GM18520 (cell line): ENCODE data around the gene TBC1D22A.

Experiments
- ATAC-seq: cut with Tn5 transposase; IDR thresholded peaks from one replicate; pipeline ENCODE4 v1.9.1; 2021; ENCODE audit not compliant: unreplicated experiment

TBC1D22A gene

DNA sequence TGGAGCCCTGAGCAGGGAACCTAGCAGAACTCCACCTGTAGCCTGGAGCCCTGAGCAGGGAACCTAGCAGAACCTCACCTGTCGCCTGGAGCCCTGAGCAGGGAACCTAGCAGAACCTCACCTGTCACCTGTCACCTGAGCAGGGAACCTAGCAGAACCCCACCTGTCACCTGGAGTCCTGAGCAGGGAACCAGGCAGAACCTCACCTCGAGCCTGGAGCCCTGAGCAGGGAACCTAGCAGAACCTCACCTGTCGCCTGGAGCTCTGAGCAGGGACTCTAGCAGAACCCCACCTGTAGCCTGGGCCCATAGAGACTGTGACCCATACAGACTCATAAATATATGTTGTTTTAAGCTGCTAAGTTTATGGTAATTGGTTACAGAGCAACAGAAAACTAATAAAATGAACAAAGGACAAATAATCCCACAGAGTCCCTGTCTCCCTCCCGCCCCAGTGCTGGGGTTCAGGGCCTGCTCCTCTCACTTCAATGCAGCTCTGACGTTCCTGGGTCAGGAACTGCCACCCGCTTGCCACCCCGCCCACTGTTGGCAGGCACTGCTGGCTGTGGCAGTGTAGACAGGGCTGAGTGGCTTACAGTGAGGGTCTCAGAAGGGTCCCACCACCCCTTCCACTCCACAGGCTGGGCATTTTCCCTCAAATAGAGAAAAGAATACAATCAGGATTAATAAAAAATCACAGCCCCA is 259.1 kb downstream of the TBC1D22A start:
- no peak for ATAC-seq

DNA sequence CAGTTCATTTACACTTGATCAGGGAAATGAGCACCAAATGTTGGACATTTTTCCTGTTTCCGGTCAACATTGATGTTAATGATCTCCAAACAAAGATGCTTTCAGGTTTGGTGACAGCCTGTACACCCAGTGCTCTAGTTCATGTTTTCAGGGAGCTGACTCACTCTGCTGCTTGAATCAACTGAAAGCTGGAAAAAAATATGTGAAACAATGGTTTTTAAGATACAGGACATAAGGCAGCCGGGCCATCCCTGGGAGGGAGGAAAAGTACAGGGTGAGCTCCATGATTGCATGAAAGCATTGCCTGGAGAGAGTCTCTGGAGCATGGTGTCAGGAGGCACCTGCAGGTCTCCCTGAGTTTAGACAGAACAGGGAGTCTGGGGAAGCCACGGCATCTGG is 259.6 kb downstream of the TBC1D22A start:
- ATAC-seq = no peak

- ATAC-seq = no peak
Observed at GRCh38 chr22:47022475-47022874, 260.0 kb downstream of the TBC1D22A start.

DNA sequence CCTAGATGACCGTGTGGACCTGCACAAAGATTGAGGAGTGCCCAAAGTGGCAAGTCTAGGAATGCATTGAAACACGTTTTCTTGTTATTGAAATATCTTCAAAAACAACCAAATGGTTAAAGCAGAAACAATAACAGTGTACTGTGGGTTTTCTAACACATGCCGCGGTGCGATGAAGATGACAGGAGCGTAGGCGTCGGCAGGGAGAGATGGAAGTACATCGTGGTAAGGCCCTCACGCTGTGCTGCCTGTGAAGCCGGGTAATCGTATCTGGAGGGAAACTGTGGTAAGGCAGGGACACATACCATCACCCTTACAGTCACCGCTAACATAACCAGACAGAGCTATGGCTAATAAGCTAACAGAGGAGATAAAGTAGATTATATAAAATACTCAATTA is 261.4 kb downstream of the TBC1D22A start:
- no peak for ATAC-seq

DNA sequence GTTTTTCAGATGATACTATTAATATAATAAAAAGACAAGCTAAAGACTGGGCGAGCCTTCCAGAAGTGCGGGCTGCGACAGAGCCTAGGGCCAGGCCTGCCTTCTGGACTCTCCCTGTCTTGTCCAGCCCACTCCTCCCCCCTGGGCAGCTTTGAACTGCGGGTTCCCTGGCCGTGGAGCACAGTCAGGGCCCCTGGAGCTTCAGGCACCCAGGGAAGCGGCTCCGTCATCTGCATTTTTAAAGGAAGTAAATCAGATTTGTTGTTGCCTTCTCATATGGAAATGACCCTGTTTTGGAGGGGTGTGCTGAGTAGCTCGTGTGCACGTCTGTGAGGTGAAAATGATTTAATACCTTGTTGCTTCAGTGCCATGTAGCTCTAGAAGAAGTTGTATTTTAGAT is 265.3 kb downstream of the TBC1D22A start:
- no peak for ATAC-seq

DNA sequence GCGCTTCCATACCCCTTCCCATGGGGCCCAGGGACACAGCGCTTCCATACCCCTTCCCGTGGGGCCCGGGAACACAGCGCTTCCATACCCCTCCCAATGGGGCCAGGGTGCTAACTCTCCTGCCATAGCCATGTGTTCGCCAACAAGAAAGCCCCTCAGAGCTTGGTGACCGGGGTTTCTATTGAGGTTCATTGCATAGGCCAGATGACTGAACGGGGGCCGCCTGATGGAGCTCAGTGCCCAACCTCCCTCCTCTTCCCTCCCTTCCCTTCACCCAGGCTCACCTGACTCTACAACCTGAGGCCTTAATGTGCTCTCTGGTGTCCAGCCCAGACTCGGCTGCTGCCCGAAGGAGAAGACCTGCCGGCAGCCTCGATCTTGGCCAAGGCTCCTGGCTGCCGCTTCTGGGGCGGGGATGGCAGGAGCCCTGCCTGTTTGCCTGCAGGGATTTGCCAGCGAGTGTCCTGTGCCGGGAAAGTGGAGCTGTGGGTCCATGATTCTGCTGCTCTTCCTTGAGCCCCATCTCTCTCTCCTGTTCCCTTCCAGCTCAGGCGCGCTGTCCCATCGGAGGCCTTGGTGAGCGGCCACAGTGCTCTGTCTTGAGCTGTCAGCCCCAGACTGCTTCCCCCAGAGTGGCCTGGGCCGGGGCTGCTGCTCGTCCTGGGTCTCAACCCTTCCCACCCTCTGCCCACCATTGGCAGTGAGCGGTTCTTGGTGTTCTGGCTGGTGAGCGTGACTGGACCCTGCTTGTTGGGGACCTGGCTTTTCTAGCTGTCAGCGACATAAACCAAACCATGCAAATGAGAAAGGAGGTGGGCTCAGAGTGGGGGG is 267.0 kb downstream of the TBC1D22A start:
- ATAC-seq = no peak

DNA sequence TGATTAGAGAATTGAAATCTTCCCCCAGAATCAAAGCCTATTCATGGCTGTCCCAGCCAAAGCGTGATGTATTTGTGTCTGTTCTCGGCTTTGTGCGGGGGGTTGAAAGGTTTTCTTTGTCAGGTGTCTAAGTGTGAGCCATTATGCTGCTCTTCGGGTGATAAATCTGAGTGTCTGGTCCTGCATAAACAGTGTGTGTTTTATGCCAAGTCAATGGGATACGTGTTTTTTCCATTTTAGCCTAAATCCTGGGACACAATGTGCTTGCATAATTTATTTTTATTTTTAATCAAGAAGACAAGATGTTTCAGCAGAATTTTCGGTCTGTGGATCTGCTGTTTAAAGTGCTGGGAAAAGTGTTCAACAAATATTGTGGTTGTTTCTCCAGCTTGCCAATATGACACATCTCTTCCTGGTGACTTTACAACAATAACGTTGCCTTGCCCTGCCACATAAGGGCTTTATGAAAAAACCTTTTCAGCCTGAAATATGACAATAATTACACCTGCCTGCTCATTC is 267.8 kb downstream of the TBC1D22A start:
- ATAC-seq = no peak

- no peak for ATAC-seq
Observed at GRCh38 chr22:47030881-47031627, 268.6 kb downstream of the TBC1D22A start.

DNA sequence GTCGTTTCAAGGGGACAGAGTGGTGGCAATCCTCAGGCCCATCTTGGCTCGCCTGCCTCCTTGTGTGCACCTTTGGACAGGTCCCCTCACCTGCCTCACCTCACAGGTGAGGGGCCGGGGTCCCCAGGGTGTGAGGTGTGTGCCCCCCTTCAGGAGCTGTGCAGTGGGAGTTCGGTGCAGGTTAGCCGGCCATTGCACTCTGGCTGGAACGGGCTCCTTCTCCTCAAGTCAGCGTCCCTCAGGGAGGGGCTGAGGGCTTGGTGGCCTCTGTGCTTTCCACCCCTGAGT is 269.1 kb downstream of the TBC1D22A start:
- no peak for ATAC-seq

DNA sequence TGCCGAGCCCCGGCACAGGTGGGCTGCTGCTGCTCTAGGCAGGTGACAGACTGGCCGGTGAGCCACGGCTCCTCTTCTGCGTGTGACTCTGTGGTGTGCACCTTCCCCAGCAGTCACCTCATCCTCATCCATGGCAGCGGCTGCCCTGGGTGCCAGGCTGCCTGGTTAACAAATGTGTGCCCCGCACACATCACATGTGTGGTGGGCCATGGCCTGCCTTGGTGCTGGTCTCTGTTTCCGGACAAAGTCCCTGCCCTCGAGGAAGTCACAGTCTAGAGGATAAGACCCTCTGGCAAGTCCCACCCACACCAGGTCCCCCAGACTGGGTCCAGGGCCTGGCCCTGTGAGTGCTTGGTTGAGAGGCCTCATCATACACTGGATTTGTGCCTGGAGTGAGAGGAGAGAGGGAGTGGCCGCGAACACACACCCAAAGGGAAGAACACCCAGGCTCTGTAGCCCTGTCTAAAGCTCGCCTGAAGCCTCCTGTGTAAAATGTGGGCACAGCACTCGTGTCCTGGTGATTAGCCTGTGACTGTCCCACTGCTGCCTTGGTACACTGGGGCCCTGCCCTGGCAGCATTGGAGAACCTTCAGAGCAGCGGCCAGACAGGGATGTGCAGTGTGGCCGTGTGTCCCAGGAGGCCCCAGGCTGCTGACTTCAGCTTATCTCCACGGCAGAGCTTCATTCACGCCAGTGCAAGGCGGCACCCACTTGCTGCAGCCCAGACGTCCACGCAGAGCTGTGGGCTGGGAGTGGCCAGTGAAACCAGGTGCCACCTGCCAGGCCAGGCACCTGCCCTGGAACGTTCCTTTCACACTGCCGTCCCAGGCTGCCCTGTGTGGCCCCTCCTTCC is 269.9 kb downstream of the TBC1D22A start:
- ATAC-seq = no peak

- no peak for ATAC-seq
Observed at GRCh38 chr22:47032956-47033647, 270.7 kb downstream of the TBC1D22A start.

DNA sequence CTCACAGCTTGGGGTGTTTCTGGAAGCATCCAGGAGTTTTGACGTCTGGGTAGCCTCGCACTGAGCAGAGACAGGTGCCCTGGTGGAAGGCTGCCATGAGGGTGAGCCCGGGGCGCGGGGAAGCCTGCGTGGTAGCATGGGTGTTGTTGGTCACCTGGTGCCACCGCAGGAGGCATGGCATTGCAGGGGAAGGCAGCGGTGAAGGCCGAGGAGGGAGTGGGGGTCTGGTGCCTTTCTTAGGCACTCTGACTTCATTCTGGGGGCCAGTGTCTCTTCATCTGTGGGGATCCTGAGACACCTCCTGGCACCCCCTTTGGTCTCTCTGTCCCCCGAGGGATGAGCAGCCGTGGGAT is 271.2 kb downstream of the TBC1D22A start:
- no peak for ATAC-seq

GRCh38 chr22:47034076-47034808 is 271.8 kb downstream of the TBC1D22A start:
- no peak for ATAC-seq

DNA sequence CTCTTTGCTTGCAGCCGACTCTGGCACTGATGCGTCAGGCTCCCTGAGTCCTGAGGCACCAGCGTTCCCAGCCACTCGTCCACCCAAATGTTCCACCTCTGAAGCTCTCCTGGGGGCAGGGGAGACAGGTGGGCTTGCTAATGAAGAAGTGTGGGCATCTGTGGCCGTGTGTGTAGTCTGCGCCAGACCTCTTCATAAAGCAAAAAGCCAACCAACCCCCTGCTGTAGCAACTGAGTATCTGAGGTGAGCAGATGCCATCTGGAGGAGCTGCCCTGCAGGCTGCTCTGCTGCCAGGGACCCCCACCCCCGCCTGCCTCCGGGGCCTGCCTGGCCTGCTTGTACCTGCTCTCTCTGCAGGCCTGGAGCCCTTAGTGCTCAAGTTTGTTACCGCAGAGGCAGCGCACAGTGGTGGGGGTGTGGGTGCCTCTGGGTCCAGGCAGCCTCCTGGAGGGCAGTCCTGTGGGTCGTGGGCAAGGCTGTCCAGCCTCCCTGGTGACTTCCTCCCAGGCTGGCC is 272.5 kb downstream of the TBC1D22A start:
- ATAC-seq = no peak

GRCh38 chr22:47035425-47035881 is 273.0 kb downstream of the TBC1D22A start:
- ATAC-seq = no peak

GRCh38 chr22:47036352-47036751 is 273.9 kb downstream of the TBC1D22A start:
- ATAC-seq = no peak

GRCh38 chr22:47036936-47037485 is 274.6 kb downstream of the TBC1D22A start:
- ATAC-seq = no peak

DNA sequence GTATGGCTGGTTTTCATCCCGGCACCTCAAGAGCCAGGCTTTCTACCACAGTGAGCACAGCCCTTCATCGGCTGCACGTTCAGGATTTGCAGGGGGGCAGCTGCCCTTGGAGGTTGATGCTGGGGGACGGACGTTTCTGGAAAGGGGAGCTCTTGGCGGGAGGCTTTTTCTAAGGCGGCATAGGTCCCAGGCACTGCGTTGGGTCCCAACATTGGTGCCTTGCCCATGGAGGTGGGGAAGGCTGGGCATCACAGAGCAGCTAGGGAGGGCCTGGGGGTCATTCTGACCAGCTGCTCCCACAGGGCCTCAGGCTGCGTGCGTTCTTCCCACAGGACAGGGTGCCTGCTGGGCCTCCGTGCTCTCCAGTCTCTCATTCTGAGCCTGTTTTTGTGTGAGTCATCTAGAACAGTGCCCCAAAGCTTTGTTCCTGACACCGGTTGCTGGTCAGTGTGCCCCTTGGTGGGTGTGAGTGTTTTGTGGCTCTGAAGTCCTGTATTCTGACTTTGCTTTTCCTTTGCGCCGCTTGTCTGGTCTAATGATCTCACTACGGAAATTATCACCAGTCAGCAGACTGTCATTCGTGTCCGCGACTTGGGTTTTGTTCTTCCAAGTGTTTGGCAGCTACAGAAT is 275.9 kb downstream of the TBC1D22A start:
- no peak for ATAC-seq

GRCh38 chr22:47039356-47039755 is 276.9 kb downstream of the TBC1D22A start:
- no peak for ATAC-seq
